ENCODE measurements around the gene DAO.

Gene DAO

GRCh38 chr12:108938247-108938924, 58.5 kb downstream of the DAO start:
- Mint-ChIP-seq H3K4me1 (ENCODE audit: low read depth) (no peaks in the 10 kb centered on the region), H3K4me3 (no peak overlapping the region), H3K36me3 (ENCODE audit: low read depth) (no peaks in the 10 kb centered on the region), H3K9me3 (no peaks in the 10 kb centered on the region), H3K27ac (no peak overlapping the region), H3K27me3 (peaks cover 10% of the 10 kb centered on the region)
- DNase-seq = no peak

GRCh38 chr12:108939594-108939993, 59.7 kb downstream of the DAO start:
- H3K27ac Mint-ChIP-seq = no peak overlapping the region
- H3K9me3 Mint-ChIP-seq = no peaks in the 10 kb centered on the region
- H3K36me3 Mint-ChIP-seq (ENCODE audit: low read depth) = no peaks in the 10 kb centered on the region
- no peaks in the 10 kb centered on the region for H3K4me1 Mint-ChIP-seq (ENCODE audit: low read depth)
- no peak for DNase-seq
- H3K4me3 Mint-ChIP-seq = no peak overlapping the region
- peaks cover 10% of the 10 kb centered on the region for H3K27me3 Mint-ChIP-seq

- Mint-ChIP-seq H3K4me3 (no peak overlapping the region), H3K9me3 (no peaks in the 10 kb centered on the region)
Measured at GRCh38 chr12:108940138-108940537, 60.2 kb downstream of the DAO start.

GRCh38 chr12:108947097-108947496, 67.2 kb downstream of the DAO start:
- DNase-seq = no peak
- Mint-ChIP-seq H3K4me1 (ENCODE audit: low read depth) (peaks cover 3% of the 10 kb centered on the region), H3K27ac (no peak overlapping the region), H3K36me3 (ENCODE audit: low read depth) (no peaks in the 10 kb centered on the region), H3K27me3 (peaks cover 12% of the 10 kb centered on the region), H3K9me3 (no peaks in the 10 kb centered on the region), H3K4me3 (no peak overlapping the region)

More at GRCh38 chr12:108940138-108940537, 60.2 kb downstream of the DAO start:
- no peak for DNase-seq
- Mint-ChIP-seq H3K27me3 (peaks cover 10% of the 10 kb centered on the region), H3K4me1 (ENCODE audit: low read depth) (no peaks in the 10 kb centered on the region), H3K36me3 (ENCODE audit: low read depth) (no peaks in the 10 kb centered on the region), H3K27ac (no peak overlapping the region)

GRCh38 chr12:108948367-108948766, 68.5 kb downstream of the DAO start:
- peaks cover 3% of the 10 kb centered on the region for H3K4me1 Mint-ChIP-seq (ENCODE audit: low read depth)
- H3K36me3 Mint-ChIP-seq (ENCODE audit: low read depth) = no peaks in the 10 kb centered on the region
- peaks cover 12% of the 10 kb centered on the region for H3K27me3 Mint-ChIP-seq
- no peak overlapping the region for H3K27ac Mint-ChIP-seq
- DNase-seq = no peak
- H3K9me3 Mint-ChIP-seq = no peaks in the 10 kb centered on the region
- H3K4me3 Mint-ChIP-seq = no peak overlapping the region

- Mint-ChIP-seq H3K27me3 (peaks cover 13% of the 10 kb centered on the region), H3K36me3 (ENCODE audit: low read depth) (no peaks in the 10 kb centered on the region), H3K9me3 (no peaks in the 10 kb centered on the region), H3K4me1 (ENCODE audit: low read depth) (peaks cover 3% of the 10 kb centered on the region), H3K4me3 (no peak overlapping the region), H3K27ac (no peak overlapping the region)
- no peak for DNase-seq
Measured at GRCh38 chr12:108949976-108950375, 70.1 kb downstream of the DAO start.

Data from activated T-cell treated with anti-CD3 and anti-CD28 coated beads, Interleukin-2, amount 50 U/mL, for 24 hours (primary cell).